Measurements from ENCODE around the gene CA5A.
"Not testable (repeated sequence)": the region's sequence is repeated elsewhere in the genome, so short reads cannot be mapped to it uniquely, and the experiment has no call there.

The CA5A gene

DNA sequence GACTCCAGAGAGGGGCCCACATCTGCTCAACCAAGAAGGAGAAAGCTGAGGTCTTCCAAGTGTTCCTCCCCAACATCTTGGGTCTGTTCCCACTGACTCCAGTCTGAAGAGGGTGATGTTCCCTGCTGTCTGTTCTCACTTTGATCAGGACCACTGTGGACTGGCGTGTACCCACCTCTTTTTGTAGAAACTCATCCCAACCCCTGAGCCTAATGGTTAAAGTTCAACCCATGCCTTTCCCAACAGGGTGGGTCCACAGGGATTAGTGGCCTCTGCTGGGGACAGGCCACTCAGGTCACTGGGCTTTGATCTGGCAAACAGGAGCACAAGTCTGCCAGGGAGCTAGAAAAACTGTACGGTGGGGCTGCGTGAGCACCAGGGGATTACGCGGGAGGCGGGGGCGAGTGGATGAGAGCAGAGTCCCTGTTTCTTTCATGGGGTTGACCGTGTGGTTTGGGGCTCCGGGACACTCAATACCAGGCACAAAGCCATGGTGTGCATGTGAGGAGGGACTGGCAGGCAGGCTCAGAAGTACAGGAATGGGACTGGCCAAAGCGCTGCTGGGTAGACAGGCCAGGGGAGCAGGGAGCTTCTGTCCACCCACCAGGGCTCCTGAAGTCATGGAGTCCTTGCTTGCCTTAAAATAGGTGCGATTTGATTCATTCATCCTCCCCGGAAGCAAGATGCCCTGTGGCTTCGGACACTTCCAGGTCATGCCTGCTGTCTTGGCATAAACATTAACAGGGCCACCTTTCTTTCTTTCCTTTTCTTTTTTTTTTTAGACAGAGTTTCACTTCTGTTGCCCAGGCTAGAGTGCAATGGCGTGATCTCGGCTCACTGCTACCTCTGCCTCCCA is at the start of gene CA5A:
Gene CA5A (minus strand): TSS at position 155 of the 856 bp plus-strand sequence. CDS start 79 bp downstream, at position 76.
- no peak for DNase-seq (ENCODE audit: low read depth in 3 of 3, low spot score in 1 of 3)

DNA sequence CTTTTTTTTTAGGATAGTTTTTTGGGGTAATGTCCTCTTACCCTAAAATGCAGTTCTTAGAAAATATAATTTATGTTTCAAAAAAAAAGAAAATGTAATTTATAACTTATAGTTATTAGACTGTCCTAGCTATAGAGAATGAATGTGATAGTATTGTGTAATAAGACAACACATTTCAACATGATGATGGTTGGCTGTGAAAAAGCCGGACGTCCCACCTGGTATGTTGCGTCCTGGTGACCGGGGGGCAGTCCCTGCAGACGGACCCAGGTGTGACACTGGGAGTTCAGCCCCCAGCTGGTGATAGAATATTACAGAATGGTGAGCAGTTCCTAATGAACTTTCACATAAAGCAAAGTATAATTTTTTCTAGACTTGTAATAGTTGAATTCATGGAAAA is 49.2 kb upstream of the CA5A start:
- not testable (repeated sequence) for DNase-seq (ENCODE audit: low read depth in 3 of 3, low spot score in 1 of 3)

DNA sequence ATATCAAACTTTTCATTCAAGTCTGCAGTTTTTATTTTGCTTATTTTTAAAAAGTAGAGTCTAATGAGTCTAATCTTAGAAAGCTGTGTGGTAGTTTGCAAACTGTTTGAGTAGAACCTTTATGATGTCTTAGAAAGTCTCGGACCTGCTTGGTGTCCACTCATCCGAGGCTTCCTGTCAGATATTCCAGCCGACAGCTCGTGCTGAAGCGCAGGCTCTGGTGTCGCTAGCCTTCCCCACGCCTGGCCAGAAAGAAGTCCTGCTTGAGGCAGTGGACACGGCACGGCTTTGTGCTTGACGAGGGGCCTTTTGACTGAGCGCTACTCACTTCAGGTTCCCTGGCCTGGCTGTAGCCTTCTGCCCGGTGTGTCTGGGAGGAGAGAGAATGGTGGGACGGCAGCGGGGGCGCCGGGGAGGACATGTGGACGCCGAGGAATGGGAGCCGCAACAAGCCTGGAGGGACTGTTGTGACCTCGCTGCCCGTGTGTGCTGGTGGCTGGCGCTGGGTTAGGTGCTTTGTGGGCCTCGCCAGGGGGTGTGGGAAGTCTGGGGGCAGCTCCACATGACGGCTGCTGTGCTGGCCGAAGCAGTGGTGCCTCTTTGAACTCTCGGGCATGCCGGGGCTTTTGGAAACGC is 48.4 kb upstream of the CA5A start:
- no peak for DNase-seq (ENCODE audit: low read depth in 3 of 3, low spot score in 1 of 3)

DNA sequence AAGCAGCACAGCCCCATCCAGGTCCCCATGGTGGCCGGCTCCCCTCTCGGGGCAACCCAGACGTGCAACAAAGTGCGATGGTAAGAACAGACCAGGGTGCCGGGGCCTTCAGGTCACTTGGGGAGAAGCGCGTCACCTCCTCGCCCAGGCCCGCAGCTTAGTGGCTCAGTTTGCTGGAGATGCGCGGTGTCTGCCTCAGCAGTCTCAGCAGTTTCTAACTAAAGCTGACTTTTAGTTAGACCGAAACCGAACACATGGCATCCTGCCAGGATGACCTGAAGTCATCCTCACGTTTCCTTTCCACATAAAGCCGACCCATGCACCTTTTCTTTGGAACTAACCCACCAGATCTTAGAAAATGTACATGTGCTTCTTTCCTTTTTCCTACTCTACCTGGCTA is 47.9 kb upstream of the CA5A start:
- DNase-seq (ENCODE audit: low read depth in 3 of 3, low spot score in 1 of 3) = not testable (repeated sequence)

DNA sequence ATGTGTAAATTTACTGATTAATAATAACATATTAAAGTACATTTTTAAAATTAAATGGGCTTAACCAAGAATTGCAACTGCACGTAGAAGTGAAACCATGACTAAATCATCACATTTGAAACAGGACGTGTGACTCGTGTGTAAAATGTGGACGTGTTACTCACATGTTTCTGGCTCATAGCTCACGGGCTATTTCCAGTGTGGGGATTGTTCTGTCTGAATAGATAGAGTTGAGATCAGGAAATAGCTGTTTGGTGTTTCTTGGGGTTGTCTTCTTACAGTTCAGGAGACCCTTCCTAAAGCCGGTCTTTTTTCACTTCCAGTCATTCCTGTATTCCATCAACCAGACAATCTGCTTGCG is 47.4 kb upstream of the CA5A start:
- not testable (repeated sequence) for DNase-seq (ENCODE audit: low read depth in 3 of 3, low spot score in 1 of 3)

DNA sequence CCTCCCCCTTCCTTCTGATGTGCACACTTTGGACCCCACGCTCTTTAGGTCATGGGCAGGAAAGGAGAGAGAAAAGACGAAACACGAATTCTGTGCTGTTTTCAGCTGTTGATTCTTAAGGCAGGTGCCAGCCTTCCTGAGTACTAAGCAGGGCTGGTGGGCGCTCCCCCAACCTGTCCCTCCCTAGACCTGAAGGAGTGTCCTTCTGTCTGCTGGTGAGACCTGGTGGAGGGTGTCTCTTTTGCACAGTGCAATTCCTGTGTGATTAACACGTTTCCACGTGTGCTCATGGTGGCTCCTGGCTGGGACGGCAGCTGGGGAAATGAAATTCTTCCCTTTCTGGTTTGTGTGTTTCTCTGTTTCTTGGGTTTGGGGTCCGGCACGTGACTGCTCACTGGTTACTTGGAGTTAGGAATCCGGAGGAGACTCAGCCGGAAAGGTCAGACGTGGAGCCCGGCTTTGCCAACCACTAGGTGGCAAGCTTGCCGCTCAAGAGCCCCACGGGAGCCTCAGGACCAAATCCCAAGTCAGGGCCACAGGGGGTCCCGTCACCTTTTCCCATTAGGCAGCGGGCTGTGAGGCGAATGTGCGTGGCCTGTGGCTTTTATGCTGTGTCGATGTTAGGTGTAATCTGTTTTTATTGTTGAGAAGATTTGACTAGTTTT is 46.9 kb upstream of the CA5A start:
- not testable (repeated sequence) for DNase-seq (ENCODE audit: low read depth in 3 of 3, low spot score in 1 of 3)

DNA sequence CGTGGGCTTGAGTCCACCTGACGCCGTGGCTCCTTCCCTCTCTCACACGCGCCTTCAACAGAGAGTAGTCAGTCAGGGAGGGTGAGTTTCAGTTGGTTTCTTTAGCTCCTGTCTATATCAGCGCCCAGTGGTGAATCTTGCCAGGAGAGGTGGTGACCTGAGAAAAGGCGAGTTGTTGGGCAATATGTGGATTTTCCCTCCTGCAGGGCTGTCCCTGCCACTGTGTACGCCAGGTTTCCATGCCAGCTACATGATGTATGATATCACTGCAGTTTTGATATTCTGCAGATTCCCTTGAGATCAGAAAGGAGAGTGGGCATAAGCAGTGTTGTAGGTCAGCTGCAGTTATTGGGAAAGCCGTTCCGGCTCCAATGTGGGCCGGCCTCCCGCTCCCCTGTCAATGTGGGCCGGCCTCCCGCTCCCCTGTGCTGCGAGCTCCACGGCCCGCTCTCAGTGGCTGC is 46.3 kb upstream of the CA5A start:
- no peak for DNase-seq (ENCODE audit: low read depth in 3 of 3, low spot score in 1 of 3)

DNA sequence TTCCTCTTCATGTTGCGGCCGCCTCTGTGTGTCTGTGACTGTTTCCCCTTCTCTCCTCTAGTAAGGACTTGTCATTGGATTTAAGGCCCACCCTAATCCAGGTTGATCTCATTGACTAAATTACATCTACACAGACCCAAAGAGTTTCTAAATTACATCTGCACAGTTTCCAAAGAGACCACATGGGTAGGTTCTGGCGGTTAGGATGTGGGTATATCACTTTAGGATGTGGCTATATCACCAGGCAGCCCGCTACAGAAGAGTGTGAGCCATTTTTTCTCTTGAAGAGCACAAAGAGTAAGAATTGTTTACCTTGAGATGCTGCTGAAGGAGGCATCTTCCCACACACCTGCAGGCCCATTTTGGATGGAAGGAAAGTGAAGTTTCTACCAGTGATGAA is 45.0 kb upstream of the CA5A start:
- not testable (repeated sequence) for DNase-seq (ENCODE audit: low read depth in 3 of 3, low spot score in 1 of 3)

DNA sequence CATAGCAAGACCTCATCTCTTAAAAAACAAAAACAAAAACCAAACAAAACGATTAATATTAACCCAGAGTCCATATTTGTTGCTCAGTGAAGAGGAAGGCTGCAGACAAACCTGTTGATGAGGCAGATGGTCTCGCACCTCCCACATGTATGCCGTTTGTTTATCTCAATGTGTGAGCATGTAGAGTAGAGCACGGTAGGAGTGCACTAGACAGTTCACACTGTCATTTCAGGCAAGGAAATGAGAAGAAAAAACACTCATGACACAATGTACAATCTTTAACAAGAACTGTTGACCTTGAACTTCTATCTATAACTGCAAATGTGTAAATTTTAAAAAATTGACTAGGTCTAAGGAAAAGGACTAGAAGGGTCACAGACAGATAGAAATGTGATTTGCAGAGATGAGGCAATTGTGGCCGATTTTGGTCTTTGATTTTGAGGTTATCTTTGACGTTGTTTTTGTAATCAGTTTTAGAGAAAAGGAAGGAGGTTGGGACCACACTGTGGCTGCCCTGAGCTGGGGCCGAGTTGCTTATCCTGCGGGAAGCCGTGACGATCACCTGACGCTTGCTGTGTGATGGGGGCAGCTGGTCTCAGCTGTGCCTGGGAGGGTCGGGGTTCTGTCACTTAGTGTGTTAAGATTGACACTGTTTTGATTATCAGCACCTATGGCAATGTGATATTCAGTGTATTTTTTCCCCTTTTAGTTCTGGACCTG is 43.7 kb upstream of the CA5A start:
- DNase-seq (ENCODE audit: low read depth in 3 of 3, low spot score in 1 of 3) = not testable (repeated sequence)

DNA sequence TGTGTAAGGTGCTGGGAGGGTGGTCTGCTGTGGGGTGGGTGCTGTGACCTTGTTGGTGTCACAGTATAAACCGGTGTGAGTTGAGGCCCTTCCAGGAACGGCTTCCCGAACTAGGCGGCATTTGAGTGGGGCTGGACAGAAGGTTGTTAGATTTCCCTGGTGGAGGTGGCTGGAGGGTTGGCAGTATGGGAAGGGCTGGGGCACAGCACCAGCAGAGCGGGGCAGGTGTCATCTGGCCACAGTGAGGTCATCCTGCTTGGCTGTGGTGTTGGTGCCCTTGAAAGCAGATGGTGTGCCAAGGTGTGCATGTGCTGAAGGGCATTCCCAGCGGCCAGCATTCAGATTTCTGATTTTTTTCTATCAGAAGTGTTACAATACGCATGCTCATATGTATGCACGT is 43.0 kb upstream of the CA5A start:
- no peak for DNase-seq (ENCODE audit: low read depth in 3 of 3, low spot score in 1 of 3)

DNA sequence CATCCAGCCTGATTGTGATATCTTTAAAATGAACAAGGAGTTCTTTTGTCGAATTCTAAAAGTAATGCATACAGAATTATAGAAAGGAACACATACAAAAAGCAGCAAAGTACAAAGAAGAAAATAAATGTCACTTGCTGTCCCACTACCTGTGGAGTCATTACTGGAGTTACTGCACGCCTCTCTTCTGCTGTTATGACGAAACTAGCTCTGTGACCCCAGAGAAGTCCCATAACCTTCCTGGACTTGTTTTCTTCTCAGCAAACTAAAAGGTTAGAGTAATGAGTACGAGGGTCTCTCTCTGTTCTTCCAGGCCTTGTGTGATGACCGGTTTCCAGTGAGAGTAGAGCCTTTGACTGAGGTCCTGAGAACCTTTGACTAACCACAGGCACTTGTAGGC is 41.8 kb upstream of the CA5A start:
- DNase-seq (ENCODE audit: low read depth in 3 of 3, low spot score in 1 of 3) = no peak

DNA sequence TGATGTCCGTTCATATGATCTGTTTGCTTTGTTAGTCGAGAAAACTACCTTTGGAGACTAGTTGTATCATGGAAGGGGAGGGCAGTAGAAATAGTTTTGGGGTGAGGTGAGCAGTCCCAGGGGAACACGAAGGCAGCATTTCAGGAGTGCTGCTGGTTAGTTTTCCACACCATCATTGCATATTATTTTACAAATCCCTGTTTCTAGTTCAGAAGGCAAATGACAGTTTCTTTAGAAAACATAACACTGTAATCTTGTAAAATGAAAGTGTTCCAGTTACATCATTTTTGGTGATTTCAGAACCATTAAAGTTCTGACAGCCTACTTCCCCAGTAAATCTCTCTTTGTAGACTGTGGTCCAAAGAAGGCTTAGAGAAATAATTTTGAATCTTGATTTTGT is 40.3 kb upstream of the CA5A start:
- no peak for DNase-seq (ENCODE audit: low read depth in 3 of 3, low spot score in 1 of 3)

DNA sequence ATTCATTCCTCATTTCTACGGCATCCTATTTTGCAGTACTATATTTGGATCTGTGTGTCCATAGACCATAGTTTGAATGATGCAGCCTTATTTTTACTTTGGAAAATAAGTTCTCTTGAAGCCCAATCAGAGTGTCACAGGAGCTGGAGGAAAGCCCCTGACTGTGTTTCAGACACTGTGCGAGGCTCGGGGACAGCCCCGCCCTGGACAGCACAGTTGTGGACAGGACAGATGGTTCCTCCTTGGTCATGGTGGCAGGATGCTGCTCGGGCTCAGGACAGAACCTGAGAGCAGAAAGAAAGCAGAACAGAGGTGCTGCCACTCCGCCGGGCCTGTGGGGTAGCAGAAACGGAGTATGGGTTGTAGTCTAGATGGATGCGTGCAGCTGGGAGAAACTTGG is 37.8 kb upstream of the CA5A start:
- DNase-seq (ENCODE audit: low read depth in 3 of 3, low spot score in 1 of 3) = no peak

DNA sequence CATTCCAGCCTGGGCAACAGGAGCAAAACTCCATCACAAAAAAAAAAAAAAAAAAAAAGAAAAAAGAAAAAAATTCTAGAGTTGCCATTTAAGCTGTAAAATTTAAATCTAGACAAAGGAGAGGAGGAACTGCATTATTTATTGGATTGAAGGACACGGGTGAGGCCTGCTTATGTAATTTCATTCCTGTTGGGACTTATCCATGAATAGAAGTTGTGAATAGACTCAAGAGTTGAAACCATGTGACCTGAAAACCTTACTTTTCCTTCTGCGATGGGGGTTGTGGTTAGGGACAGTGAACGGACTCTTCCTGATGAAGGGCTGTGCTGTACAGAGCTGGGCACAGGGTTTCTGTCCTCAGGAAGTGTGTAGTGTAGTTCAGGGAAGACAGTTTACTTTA is 37.4 kb upstream of the CA5A start:
- DNase-seq (ENCODE audit: low read depth in 3 of 3, low spot score in 1 of 3) = no peak

DNA sequence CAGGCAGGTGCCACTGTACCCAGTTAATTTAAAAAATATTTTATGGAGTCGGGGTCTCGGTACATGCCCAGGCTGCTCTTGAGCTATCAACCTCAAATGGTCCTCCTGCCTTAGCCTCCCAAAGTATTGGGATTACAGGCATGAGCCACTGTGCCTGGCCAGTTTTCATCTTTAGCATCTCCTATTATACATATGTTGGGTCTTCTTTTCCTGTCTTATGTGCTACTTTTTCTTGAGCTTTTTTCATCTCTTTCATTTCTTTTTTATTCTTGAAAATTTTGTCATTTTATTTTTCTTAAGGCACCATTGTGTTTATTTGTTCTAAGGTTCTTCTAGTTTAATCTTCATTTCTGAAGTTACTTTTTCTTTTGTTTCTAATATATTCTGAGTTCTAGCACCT is 35.6 kb upstream of the CA5A start:
- no peak for DNase-seq (ENCODE audit: low read depth in 3 of 3, low spot score in 1 of 3)

DNA sequence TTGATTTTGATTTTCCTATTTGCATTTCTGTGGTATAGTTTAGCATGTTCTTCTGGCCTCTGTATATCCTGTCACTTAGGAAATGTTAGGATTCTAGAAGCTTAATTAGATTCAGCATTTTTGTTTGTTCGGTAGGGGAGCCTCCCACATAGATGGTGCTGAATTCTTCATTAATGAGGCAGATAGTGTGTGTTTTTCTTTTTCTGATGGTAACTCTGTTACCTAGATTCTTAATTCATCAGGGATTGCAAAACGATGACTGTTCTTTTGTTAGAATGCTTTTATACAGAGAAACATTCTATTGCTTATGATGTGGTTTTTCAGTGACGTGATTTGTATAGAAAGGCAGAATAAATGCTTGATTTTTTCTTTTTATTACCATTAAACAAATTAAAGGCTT is 33.9 kb upstream of the CA5A start:
- no peak for DNase-seq (ENCODE audit: low read depth in 3 of 3, low spot score in 1 of 3)

DNA sequence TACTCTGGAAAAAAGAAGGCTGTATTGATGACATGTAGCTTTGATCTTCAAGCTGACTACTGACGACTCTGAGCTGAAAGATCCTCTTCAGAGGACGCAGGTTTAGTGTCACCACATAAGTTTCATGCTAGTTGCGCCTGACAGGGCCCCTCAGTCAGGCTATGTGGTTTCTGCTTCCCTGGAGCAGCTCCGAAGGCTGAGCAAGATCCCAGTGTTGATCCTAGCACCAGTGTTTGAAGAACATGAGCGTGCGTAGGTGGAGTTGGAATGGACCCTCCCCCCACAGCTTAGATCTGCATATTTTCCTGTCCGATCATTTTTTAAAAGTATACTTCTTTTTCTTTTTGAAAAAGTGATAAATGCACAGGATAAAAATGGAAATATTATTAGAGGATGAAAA is 32.2 kb upstream of the CA5A start:
- DNase-seq (ENCODE audit: low read depth in 3 of 3, low spot score in 1 of 3) = no peak

DNA sequence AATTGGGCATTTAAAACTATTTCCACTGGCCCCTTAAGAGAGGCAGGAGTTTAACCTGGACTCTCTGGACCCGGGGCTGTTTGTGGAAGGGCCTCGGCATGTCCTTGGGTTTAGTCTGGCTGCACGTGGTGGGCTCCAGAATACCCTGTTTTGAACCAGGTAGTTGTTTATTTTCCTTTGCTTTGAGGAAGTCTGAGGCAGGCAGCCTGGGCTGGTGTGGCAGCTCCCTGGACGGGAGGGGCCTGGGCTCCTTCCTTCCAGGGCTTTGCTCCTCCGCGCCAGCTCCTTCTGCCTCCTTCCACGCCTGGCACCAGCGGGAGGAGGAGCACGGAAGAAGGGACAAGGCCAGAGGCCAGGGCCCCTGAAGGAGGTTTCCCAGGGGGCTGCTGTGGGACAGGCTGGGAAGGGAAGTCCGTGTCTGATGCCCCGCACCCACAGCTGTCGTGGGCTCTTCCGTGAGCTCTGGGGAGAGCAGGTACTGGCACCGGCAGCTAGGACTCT is 30.4 kb upstream of the CA5A start:
- no peak for DNase-seq (ENCODE audit: low read depth in 3 of 3, low spot score in 1 of 3)

DNA sequence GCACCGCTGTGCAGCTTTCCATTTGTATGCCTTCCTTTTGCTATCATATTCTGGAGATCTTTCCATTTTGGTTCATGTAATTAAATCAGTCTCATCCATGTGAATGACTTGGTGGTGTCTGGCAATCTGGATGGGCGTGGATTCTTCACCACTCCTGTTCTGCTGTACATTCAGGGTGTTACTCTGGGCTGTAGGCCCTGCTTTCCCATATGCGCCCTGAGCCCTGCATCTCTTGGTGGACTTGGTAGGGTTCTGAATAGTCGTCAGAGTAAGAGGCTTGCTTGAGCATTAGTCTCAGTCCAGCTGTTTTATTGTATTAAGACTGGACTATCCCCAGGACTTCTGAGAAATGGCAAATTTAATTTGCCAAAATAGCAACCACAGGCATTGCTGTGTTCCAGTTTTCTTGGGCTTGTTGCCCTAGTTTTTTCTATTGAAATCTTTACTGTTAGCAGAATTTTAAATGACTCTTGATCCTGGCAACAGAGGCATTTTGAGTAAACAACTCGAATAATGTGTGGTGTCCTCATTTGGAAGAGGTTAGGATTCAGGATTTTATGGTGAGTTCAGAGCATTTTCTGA is 29.8 kb upstream of the CA5A start:
- no peak for DNase-seq (ENCODE audit: low read depth in 3 of 3, low spot score in 1 of 3)

DNA sequence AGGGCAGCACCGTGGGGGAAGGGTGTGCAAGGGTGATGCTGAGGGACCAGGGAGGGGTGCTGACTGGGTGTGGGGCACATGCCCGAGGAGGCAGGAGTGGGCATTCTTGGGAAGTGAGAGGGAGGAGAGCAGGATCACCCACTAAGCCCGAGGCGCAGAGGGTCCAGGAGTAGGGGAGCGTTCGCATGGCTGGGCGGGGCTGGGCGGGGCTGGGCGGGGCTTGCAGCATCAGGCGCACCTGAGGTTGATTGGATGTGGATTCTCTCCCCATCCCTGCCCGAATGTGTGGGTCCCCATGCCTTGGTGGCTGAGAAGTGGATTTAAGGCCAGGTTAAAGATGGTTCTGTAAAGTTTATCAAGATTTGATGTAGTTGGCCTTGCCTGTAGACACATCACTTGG is 29.1 kb upstream of the CA5A start:
- no peak for DNase-seq (ENCODE audit: low read depth in 3 of 3, low spot score in 1 of 3)
